ENCODE results near the gene FAM168A.

- no peak for TF ChIP-seq POLR2AphosphoS5 (IDR thresholded peaks at IDR 0.05)
- no peak for TF ChIP-seq CTCF (IDR thresholded peaks at IDR 0.05 in 8 of 11, conservative IDR thresholded peaks at IDR 0.05 in 3 of 11)
- no peak for TF ChIP-seq POLR2A (IDR thresholded peaks at IDR 0.05)
Measured at GRCh38 chr11:73629907-73630306, 32.0 kb upstream of the FAM168A start.

Data from spleen (tissue), 7 donors.